ENCODE results near the gene MFAP4.

The MFAP4 gene

DNA sequence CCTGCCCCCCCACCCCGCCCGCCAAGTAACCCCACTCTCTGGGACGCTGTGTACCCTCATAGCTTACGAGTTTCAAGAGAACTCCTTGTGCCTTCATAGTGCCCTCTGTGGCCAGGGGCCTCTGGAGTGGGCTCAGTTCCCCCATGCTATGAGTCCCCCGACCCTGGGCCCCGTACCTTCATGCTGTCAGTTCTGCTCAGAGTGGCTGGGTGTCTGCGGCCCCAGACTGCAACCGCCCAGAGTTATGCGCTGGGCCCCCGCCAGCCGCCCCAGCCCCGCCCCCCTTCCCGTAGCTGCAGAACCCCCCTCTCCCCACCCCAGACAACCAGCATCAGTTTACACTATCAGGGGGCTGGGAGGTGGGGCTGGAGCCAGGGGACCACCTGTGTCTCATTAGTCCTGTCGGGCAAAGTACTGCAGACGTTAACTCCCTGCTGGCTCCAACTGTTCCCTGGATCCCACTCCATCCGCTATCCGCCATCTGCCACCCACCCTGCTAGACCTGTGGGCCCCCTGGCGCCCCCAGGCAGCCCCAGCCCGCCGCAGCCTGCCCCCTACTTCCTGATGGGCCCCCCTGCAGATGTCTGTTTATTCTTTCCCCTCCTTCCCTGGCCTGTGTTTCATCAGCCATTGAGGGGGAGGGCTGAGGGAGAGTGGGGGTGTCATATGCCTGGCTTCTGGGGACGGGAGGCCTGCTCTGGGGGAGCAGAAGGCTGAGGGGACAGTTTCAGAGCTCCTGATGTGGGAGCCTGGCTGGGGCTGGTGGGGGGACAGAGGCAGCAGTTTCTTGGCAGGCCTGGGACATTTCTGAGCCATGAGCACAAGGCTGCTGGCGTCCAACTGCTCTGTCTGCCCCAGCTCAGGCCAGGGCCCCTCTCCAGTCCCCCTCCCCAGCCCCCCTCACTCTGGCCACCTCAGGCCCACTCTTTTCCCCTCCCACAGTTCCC lies at the start of gene MFAP4:
Gene MFAP4, minus strand, starts transcription at position 217 of the 947 bp plus-strand sequence. Its CDS starts 35 bp downstream, at position 182.
- DNase-seq, result no peak

DNA sequence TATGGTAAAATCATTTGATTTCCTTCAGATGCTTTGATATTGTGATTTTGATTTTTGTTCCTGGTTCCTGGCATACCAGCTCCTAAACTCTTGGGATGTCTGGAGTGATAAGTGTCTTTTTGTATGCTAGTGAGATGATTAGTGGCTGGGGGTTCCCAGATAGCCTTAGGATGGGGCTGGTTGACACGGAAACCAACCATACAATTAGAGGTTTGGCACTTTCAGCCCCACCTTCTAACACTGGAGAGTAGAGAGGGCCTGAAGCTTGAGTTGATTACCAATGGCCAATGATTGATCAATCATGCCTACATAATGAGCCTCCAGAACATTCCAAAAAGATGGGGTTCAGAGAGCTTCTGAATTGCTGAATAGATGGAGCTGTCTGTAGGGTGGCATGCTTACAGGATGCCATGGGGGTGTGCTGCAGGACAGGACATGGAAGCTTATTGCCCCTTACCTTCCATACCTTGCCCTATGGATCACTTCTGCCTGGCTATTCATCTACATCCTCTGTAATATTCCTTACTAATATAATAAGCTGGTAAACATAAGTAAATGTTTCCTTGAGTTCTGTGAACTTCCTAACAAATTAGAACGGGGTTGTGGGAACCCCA lies 46.8 kb upstream of the MFAP4 start:
- no peak for DNase-seq

DNA sequence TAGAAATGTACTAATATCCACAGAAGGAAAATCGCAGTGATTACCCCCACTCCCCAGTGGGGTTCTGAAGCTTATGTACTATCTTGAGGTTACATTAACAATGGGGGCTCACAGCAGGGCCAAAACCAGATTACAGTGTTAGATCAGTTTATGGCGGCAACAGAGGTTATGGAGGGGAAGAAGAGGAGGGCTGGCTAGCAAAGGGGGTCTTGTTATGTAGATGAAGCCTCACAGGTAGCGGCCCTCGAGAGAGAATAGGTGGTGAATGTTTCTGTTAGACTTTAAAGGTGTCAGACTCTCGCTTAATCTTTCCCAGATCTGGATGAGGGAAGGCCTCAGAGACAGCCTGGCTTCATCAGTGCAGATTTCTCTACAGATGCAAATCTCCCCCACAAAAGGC lies 46.3 kb upstream of the MFAP4 start:
- DNase-seq, result no peak

DNA sequence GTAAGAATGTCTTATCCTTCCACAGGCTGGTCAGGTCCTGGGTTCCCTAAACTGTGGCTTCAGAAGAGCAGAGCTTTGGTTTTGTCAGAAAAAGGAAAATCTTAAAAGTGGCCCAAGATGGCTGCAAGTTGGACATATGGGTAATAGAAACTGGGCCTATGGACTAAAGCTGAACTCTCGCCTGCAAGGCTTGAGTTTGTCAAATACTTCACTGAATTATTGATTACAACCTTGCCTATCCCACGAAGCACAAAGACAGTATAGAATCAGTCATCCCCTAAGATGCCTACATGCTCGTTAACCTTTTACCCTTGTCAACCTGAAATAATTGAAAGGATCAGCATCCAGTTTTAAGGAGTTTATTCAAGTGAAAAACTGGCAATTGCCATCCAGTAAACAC lies 44.7 kb upstream of the MFAP4 start:
- no peak for DNase-seq

GRCh38 chr17:19426631-19427030 lies 39.6 kb upstream of the MFAP4 start:
- no peak for DNase-seq

DNA sequence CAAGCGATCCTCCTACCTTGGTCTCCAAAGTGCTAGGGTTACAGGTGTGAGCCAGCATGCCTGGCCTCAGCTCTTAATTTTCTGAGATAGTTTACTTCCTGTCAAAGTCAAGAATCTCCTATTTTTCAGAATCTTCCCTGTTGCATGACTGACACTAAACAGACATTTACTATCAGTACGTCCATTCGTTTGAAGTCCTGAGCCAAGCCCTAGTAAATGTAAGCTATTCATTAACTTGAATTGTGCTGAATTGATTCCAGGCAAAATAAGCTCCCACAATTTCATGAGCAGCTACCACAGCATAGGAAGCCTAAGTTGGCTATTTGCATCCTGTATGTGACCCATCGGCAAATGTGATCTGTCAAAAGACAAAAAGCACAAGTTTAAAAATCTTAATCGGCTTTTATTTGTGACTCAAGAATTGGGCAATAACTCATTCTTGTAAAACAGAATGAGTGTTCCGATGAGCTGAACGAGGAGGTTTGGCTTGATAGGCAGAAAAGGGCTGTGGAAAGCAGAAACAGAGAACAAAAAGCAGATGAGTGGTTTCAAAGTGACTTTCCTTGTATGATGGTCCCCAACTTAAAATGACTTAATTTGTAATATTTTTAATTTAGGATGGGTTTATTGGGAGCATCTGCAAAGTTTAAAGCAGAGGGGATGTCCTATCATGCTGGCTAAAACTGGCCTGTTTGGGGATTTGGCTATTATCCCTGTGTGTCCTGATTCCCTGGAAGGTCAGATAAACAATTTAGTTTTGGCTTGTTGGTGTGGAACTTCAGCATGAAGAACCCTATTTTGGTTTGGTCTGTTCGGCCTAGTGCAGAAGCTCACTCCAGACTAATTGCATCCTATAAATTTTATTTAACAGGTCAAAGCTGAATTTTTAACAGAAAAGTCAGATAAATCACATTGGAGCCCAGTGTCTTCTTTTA lies 38.2 kb upstream of the MFAP4 start:
- peak; percentile 26 for DNase-seq

GRCh38 chr17:19421926-19422325 lies 34.9 kb upstream of the MFAP4 start:
- no peak for DNase-seq

GRCh38 chr17:19421219-19421618 lies 34.2 kb upstream of the MFAP4 start:
- no peak for DNase-seq

GRCh38 chr17:19418251-19418992 lies 31.4 kb upstream of the MFAP4 start:
- DNase-seq, result peak; percentile 21

DNA sequence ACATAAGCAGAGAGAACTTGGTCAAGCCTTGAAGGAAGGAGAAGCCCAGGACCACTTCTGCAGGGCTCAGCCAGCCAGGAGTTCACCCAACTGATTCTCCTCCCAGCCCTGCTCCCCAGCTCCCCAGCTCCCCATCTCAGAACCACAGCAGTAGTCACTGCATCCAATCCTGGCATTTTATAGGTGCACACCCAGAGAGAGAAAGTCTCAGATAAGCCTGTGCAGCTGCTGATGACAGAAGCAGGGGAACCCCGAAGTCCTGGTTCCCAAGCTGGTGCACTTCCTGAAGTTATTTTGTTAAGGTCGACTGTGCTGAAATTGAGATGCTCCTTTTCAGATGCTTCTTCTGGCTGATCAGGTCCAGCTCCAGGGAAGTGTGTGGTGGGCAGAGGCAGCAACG lies 30.6 kb upstream of the MFAP4 start:
- DNase-seq, result no peak

GRCh38 chr17:19415806-19416775 lies 29.1 kb upstream of the MFAP4 start:
- DNase-seq, result no peak

DNA sequence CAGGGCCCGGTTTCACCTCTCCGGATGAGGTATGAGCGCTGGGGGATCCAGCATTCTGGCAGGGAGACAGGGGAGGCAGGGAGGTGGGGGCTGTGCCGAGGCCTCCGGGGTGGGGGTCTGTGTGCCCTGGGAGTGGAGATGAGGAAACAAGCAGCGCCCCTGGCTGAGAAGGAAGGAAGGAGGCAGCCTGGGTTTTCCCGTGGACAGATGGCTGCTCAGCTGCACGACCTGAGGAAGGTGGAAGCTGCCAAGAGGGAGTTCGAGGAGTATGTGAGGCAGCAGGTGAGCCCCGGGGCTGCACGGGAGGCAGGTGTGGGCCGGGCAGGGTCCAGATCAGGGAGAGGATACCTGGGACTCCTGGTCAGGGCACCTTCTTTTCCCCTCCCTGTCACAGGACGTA lies 28.3 kb upstream of the MFAP4 start:
- DNase-seq, result no peak

GRCh38 chr17:19414396-19415280 lies 27.6 kb upstream of the MFAP4 start:
- DNase-seq, result no peak

DNA sequence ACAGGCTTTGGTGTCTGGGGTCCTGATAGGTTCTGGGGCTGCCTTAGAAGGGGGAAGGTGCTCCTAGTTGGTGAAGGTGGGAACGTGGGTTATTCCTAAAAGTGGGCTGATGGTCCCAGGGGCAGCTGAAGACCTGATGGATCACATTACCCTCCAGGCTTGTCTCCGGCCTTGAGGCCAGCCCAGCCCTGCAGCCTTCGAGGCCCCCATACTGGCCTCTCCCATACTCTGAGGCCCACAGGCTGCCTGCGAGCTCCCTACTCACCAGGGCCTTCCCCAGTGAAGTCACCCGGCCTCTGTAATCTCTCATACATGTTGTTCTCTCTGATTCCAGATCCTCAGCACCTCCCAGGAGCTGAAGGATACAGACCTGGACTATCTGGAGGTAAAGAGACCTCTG lies 26.8 kb upstream of the MFAP4 start:
- no peak for DNase-seq

- DNase-seq, result no peak
Measured at GRCh38 chr17:19412984-19413383, 26.0 kb upstream of the MFAP4 start.

DNA sequence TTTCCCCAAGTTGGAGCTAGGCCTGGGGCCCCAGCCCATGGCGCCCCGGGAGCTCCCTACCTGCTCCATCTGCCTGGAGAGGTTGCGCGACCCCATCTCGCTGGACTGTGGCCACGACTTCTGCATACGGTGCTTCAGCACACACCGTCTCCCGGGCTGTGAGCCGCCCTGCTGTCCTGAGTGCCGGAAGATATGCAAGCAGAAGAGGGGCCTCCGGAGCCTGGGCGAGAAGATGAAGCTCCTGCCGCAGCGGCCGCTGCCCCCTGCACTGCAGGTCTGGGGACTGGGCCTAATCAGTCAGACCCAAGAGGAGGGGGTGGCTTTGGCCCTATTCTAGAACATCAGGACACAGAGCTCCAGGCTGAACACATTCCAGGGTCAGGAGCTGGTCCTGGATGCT lies 25.5 kb upstream of the MFAP4 start:
- DNase-seq, result no peak

- DNase-seq, result no peak
Measured at GRCh38 chr17:19411631-19412030, 24.6 kb upstream of the MFAP4 start.

- DNase-seq, result no peak
Measured at GRCh38 chr17:19410875-19411620, 24.1 kb upstream of the MFAP4 start, which contains the start of gene RNF112. RNF112 (plus strand) TSS chr17:19411232; CDS start chr17:19411409, 177 bp downstream.

- no peak for DNase-seq
Measured at GRCh38 chr17:19410091-19410490, 23.1 kb upstream of the MFAP4 start.

Data from activated CD4-positive, alpha-beta T cell treated with anti-CD3 and anti-CD28 coated beads, Interleukin-2, amount 50 U/mL, for 16 hours (primary cell).